Smooth muscle cell (in vitro differentiated cells): ENCODE measurements around the gene ZNF280C. TPM values are rescaled to one million over a fixed set of nuclear protein-coding genes. Genes with fewer than 3 reads are reported as not detected.

ENCODE experiments used
- polyA plus RNA-seq: library from polyadenylated mRNA; unstranded; fragments of >200 nt; fragmentation: Nextera tagmentation; extraction: Ambion mirVana; gene quantifications from 2 replicates; pipeline ENCODE4 v1.2.1, GENCODE V29; 2016
- small RNA-seq: library from RNA; depleted of rRNA; stranded (forward); fragments of <200 nt; gene quantifications from one replicate; pipeline ENCODE3, GENCODE V24; 2014
- total RNA-seq: library from RNA; depleted of rRNA; stranded (reverse); fragments of >200 nt; gene quantifications from 2 replicates; pipeline ENCODE4 v1.2.3, GENCODE V29; 2014

Gene ZNF280C
- total and polyA plus RNA-seq, 2 experiments from 2014 or later: 1.5 to 7.7 TPM

Small RNA genes within 50 kb of the gene (small RNA-seq; reads per million reads assigned to genes)
- not detected for gene RNU6-1130P

Other genes with a start within 250 kb of the ZNF280C start
- 12.0 and 12.1 TPM in 2 replicates for gene ELF4, start 158.4 kb downstream of the ZNF280C start, total RNA-seq
- gene ELF4, start 158.4 kb downstream of the ZNF280C start, polyA plus RNA-seq: 12.6 and 16.3 TPM in 2 replicates
- 26.0 and 39.0 TPM in 2 replicates for gene AIFM1, start 103.1 kb downstream of the ZNF280C start, total RNA-seq
- gene AIFM1, start 103.1 kb downstream of the ZNF280C start, polyA plus RNA-seq: 32.5 and 35.8 TPM in 2 replicates
- 0.58 and 1.4 TPM in 2 replicates for gene RAB33A, start 96.9 kb downstream of the ZNF280C start, total RNA-seq
- gene RAB33A, start 96.9 kb downstream of the ZNF280C start, polyA plus RNA-seq: 2.2 and 2.6 TPM in 2 replicates
- gene SLC25A14, start 71.0 kb upstream of the ZNF280C start, total RNA-seq: 14.3 and 16.1 TPM in 2 replicates
- gene SLC25A14, start 71.0 kb upstream of the ZNF280C start, polyA plus RNA-seq: 18.7 and 24.7 TPM in 2 replicates
- not detected in 2 replicates for gene GPR119, start 116.8 kb upstream of the ZNF280C start, total RNA-seq
- gene GPR119, start 116.8 kb upstream of the ZNF280C start, polyA plus RNA-seq: not detected in 2 replicates
- gene RBMX2, start 133.1 kb upstream of the ZNF280C start, total RNA-seq: 19.8 and 25.7 TPM in 2 replicates
- 15.9 and 19.2 TPM in 2 replicates for gene RBMX2, start 133.1 kb upstream of the ZNF280C start, polyA plus RNA-seq